ENCODE measurements around the gene E2F2. TPM values are rescaled to one million over a fixed set of nuclear protein-coding genes. Genes with fewer than 3 reads are reported as not detected.
A peak's percentile ranks its signal among the peaks of the same experiment; 100 is the strongest.

E2F2 gene
- total and polyA plus RNA-seq, 5 donors from 2014 or later, result 2.3 to 13.8 (median 3.9) TPM

- peaks cover 8% of the 10 kb centered on the region for H3K27me3 Mint-ChIP-seq
- H3K9me3 ChIP-seq (ENCODE audit: control insufficient read depth in 2 of 2, low read length in 2 of 2), result no peaks in the 10 kb centered on the region
- H3K4me3 ChIP-seq (ENCODE audit: low read depth, low read length), result no peak overlapping the region
- no peaks in the 10 kb centered on the region for H3K36me3 ChIP-seq (ENCODE audit: control insufficient read depth, insufficient read depth, low read length)
- H3K4me1 Mint-ChIP-seq, result peaks cover 0 to 5% (median 0%) of the 10 kb centered on the region in 4 donors
- H3K4me3 Mint-ChIP-seq, result no peak overlapping the region
- no peak overlapping the region for H3K27ac ChIP-seq (ENCODE audit: insufficient read depth, low read length, poor library complexity, severe bottlenecking)
- peaks cover 3% of the 10 kb centered on the region for H3K4me1 ChIP-seq (ENCODE audit: control insufficient read depth, insufficient read depth, low read length, poor library complexity, severe bottlenecking)
- H3K36me3 Mint-ChIP-seq, result no peaks in the 10 kb centered on the region
- no peaks in the 10 kb centered on the region for H3K9me3 Mint-ChIP-seq
- no peak for DNase-seq
- peaks cover 5% of the 10 kb centered on the region for H3K27me3 ChIP-seq (ENCODE audit: control insufficient read depth, insufficient read depth, low read length)
- H3K27ac Mint-ChIP-seq, result no peak overlapping the region
- no peak for ATAC-seq (ENCODE audit: low read depth in 2 of 2)
Measured at GRCh38 chr1:23492132-23492720, 38.8 kb downstream of the E2F2 start.

GRCh38 chr1:23489842-23490241, 41.2 kb downstream of the E2F2 start:
- Mint-ChIP-seq H3K27ac (no peak overlapping the region), H3K27me3 (peaks cover 23% of the 10 kb centered on the region), H3K4me3 (no peak overlapping the region), H3K4me1 (peaks cover 0 to 9% (median 5%) of the 10 kb centered on the region in 4 donors), H3K36me3 (no peaks in the 10 kb centered on the region), H3K9me3 (no peaks in the 10 kb centered on the region)
- ATAC-seq (ENCODE audit: low read depth in 2 of 2), result no peak
- H3K36me3 ChIP-seq (ENCODE audit: control insufficient read depth, insufficient read depth, low read length), result no peaks in the 10 kb centered on the region
- DNase-seq, result no peak
- peaks cover 3% of the 10 kb centered on the region for H3K4me1 ChIP-seq (ENCODE audit: control insufficient read depth, insufficient read depth, low read length, poor library complexity, severe bottlenecking)
- no peaks in the 10 kb centered on the region for H3K9me3 ChIP-seq (ENCODE audit: control insufficient read depth in 2 of 2, low read length in 2 of 2)
- no peak overlapping the region for H3K4me3 ChIP-seq (ENCODE audit: low read depth, low read length)
- no peak overlapping the region for H3K27ac ChIP-seq (ENCODE audit: insufficient read depth, low read length, poor library complexity, severe bottlenecking)
- peaks cover 5% of the 10 kb centered on the region for H3K27me3 ChIP-seq (ENCODE audit: control insufficient read depth, insufficient read depth, low read length)

GRCh38 chr1:23485002-23485332, 46.1 kb downstream of the E2F2 start:
- Histone ChIP-seq H3K27ac (ENCODE audit: insufficient read depth, low read length, poor library complexity, severe bottlenecking) (peak overlapping the region; percentile 23), H3K4me3 (ENCODE audit: low read depth, low read length) (peak overlapping the region; percentile 51), H3K9me3 (ENCODE audit: control insufficient read depth in 2 of 2, low read length in 2 of 2) (no peaks in the 10 kb centered on the region), H3K4me1 (ENCODE audit: control insufficient read depth, insufficient read depth, low read length, poor library complexity, severe bottlenecking) (peaks cover 21% of the 10 kb centered on the region), H3K36me3 (ENCODE audit: control insufficient read depth, insufficient read depth, low read length) (no peaks in the 10 kb centered on the region), H3K27me3 (ENCODE audit: control insufficient read depth, insufficient read depth, low read length) (peaks cover 10% of the 10 kb centered on the region)
- H3K27ac Mint-ChIP-seq, result peak overlapping the region in 2 of 3 donors; percentile 52 to 81
- DNase-seq (no peak), ATAC-seq (ENCODE audit: low read depth in 2 of 2) (no peak)
- no peaks in the 10 kb centered on the region for H3K36me3 Mint-ChIP-seq
- peaks cover 0 to 2% (median 0%) of the 10 kb centered on the region in 7 donors for H3K9me3 Mint-ChIP-seq
- peaks cover 56% of the 10 kb centered on the region for H3K27me3 Mint-ChIP-seq
- peak overlapping the region; percentile 71 to 92 (median 88) for H3K4me3 Mint-ChIP-seq
- peaks cover 7 to 26% (median 18%) of the 10 kb centered on the region in 4 donors for H3K4me1 Mint-ChIP-seq

- Histone ChIP-seq H3K27ac (ENCODE audit: insufficient read depth, low read length, poor library complexity, severe bottlenecking) (peak overlapping the region; percentile 23), H3K4me3 (ENCODE audit: low read depth, low read length) (peak overlapping the region; percentile 51), H3K27me3 (ENCODE audit: control insufficient read depth, insufficient read depth, low read length) (peaks cover 10% of the 10 kb centered on the region), H3K36me3 (ENCODE audit: control insufficient read depth, insufficient read depth, low read length) (no peaks in the 10 kb centered on the region), H3K9me3 (ENCODE audit: control insufficient read depth in 2 of 2, low read length in 2 of 2) (no peaks in the 10 kb centered on the region), H3K4me1 (ENCODE audit: control insufficient read depth, insufficient read depth, low read length, poor library complexity, severe bottlenecking) (peaks cover 21% of the 10 kb centered on the region)
- H3K27ac Mint-ChIP-seq, result peak overlapping the region; percentile 29 to 81 (median 52)
- H3K36me3 Mint-ChIP-seq, result no peaks in the 10 kb centered on the region
- H3K9me3 Mint-ChIP-seq, result peaks cover 0 to 2% (median 0%) of the 10 kb centered on the region in 7 donors
- peaks cover 7 to 26% (median 18%) of the 10 kb centered on the region in 4 donors for H3K4me1 Mint-ChIP-seq
- DNase-seq (peak; percentile 88 to 96 (median 90)), ATAC-seq (ENCODE audit: low read depth in 2 of 2) (peak; percentile 91 to 93)
- peaks cover 56% of the 10 kb centered on the region for H3K27me3 Mint-ChIP-seq
- H3K4me3 Mint-ChIP-seq, result peak overlapping the region; percentile 71 to 92 (median 88)
Measured at GRCh38 chr1:23484253-23485001, 46.6 kb downstream of the E2F2 start.

GRCh38 chr1:23483321-23484252, 47.4 kb downstream of the E2F2 start, which contains the start of gene ASAP3:
Gene ASAP3 (minus strand): TSS chr1:23484179. CDS start chr1:23484133, 46 bp downstream.
- peak within 1 kb of the TSS; percentile 23 for H3K27ac ChIP-seq (ENCODE audit: insufficient read depth, low read length, poor library complexity, severe bottlenecking)
- H3K27ac Mint-ChIP-seq, result peak within 1 kb of the TSS; percentile 52 to 90 (median 81)
- peaks cover 7 to 26% (median 18%) of the 10 kb centered on the region in 4 donors for H3K4me1 Mint-ChIP-seq
- DNase-seq, result peak in 2 of 3 donors; percentile 2 to 29
- peaks cover 21% of the 10 kb centered on the region for H3K4me1 ChIP-seq (ENCODE audit: control insufficient read depth, insufficient read depth, low read length, poor library complexity, severe bottlenecking)
- peak; percentile 43 for ATAC-seq (ENCODE audit: low read depth in 2 of 2)
- H3K4me3 ChIP-seq (ENCODE audit: low read depth, low read length), result peak within 1 kb of the TSS; percentile 51
- no peaks in the 10 kb centered on the region for H3K36me3 ChIP-seq (ENCODE audit: control insufficient read depth, insufficient read depth, low read length)
- H3K4me3 Mint-ChIP-seq, result peak within 1 kb of the TSS; percentile 89 to 95 (median 94)
- H3K36me3 Mint-ChIP-seq, result no peaks in the 10 kb centered on the region
- H3K27me3 ChIP-seq (ENCODE audit: control insufficient read depth, insufficient read depth, low read length), result peaks cover 10% of the 10 kb centered on the region
- peaks cover 53% of the 10 kb centered on the region for H3K27me3 Mint-ChIP-seq
- H3K9me3 ChIP-seq (ENCODE audit: control insufficient read depth in 2 of 2, low read length in 2 of 2), result no peaks in the 10 kb centered on the region
- H3K9me3 Mint-ChIP-seq, result peaks cover 0 to 2% (median 0%) of the 10 kb centered on the region in 7 donors

- peaks cover 21% of the 10 kb centered on the region for H3K4me1 ChIP-seq (ENCODE audit: control insufficient read depth, insufficient read depth, low read length, poor library complexity, severe bottlenecking)
- peaks cover 6% of the 10 kb centered on the region for H3K27me3 ChIP-seq (ENCODE audit: control insufficient read depth, insufficient read depth, low read length)
- no peak overlapping the region for H3K4me3 ChIP-seq (ENCODE audit: low read depth, low read length)
- Mint-ChIP-seq H3K27me3 (peaks cover 53% of the 10 kb centered on the region), H3K4me3 (peak overlapping the region in 3 of 4 donors; percentile 27 to 95 (median 85)), H3K27ac (no peak overlapping the region), H3K36me3 (no peaks in the 10 kb centered on the region), H3K9me3 (peaks cover 0 to 2% (median 0%) of the 10 kb centered on the region in 7 donors), H3K4me1 (peaks cover 7 to 26% (median 18%) of the 10 kb centered on the region in 4 donors)
- H3K36me3 ChIP-seq (ENCODE audit: control insufficient read depth, insufficient read depth, low read length), result no peaks in the 10 kb centered on the region
- no peak for ATAC-seq (ENCODE audit: low read depth in 2 of 2)
- no peak for DNase-seq
- no peaks in the 10 kb centered on the region for H3K9me3 ChIP-seq (ENCODE audit: control insufficient read depth in 2 of 2, low read length in 2 of 2)
- H3K27ac ChIP-seq (ENCODE audit: insufficient read depth, low read length, poor library complexity, severe bottlenecking), result no peak overlapping the region
Measured at GRCh38 chr1:23481904-23482303, 49.1 kb downstream of the E2F2 start.

GRCh38 chr1:23481026-23481597, 49.9 kb downstream of the E2F2 start:
- H3K27ac ChIP-seq (ENCODE audit: insufficient read depth, low read length, poor library complexity, severe bottlenecking), result no peak overlapping the region
- Mint-ChIP-seq H3K36me3 (no peaks in the 10 kb centered on the region), H3K4me1 (peaks cover 7 to 26% (median 17%) of the 10 kb centered on the region in 4 donors), H3K9me3 (peaks cover 0 to 2% (median 0%) of the 10 kb centered on the region in 7 donors), H3K27me3 (peaks cover 53% of the 10 kb centered on the region), H3K27ac (no peak overlapping the region), H3K4me3 (peak overlapping the region in 3 of 4 donors; percentile 21 to 95 (median 92))
- no peaks in the 10 kb centered on the region for H3K9me3 ChIP-seq (ENCODE audit: control insufficient read depth in 2 of 2, low read length in 2 of 2)
- no peak for ATAC-seq (ENCODE audit: low read depth in 2 of 2)
- H3K4me3 ChIP-seq (ENCODE audit: low read depth, low read length), result no peak overlapping the region
- peaks cover 21% of the 10 kb centered on the region for H3K4me1 ChIP-seq (ENCODE audit: control insufficient read depth, insufficient read depth, low read length, poor library complexity, severe bottlenecking)
- H3K36me3 ChIP-seq (ENCODE audit: control insufficient read depth, insufficient read depth, low read length), result no peaks in the 10 kb centered on the region
- no peak for DNase-seq
- H3K27me3 ChIP-seq (ENCODE audit: control insufficient read depth, insufficient read depth, low read length), result peaks cover 6% of the 10 kb centered on the region

Data from CD4-positive, CD25-positive, alpha-beta regulatory T cell (primary cell).